Astrocyte of the spinal cord (primary cell): ENCODE results near the gene ST3GAL6.

Experiments
- DNase-seq: peaks from one replicate; pipeline ENCODE4 v3.0.0; 2011; ENCODE audit warnings: low read depth, low spot score
- H3K4me3 ChIP-seq: 2 replicates; pipeline ENCODE4 v1.5.1; 2011; ENCODE audit warnings: low read depth, mild to moderate bottlenecking, low read length, moderate library complexity
- CTCF ChIP-seq: IDR thresholded peaks from 2 replicates; pipeline ENCODE4 v1.5.1; 2012; ENCODE audit warnings: low read depth, mild to moderate bottlenecking, low read length, inconsistent platforms
- in situ Hi-C: cut with HindIII; loops from 2 replicates; pipeline ENCODE4 v1.10.0; 2017; ENCODE audit warnings: low sequenced_read_pairs

ST3GAL6 gene

GRCh38 chr3:98743071-98743470, 20.1 kb upstream of the ST3GAL6 start:
- no peak for TF ChIP-seq CTCF
- H3K4me3 ChIP-seq, result no peak overlapping the region
- in situ Hi-C loops, result no loop called here
- DNase-seq, result no peak

- in situ Hi-C loops, result no loop called here
- H3K4me3 ChIP-seq, result no peak overlapping the region
- no peak for TF ChIP-seq CTCF
- DNase-seq, result no peak
Measured at GRCh38 chr3:98744283-98744682, 18.9 kb upstream of the ST3GAL6 start.

DNA sequence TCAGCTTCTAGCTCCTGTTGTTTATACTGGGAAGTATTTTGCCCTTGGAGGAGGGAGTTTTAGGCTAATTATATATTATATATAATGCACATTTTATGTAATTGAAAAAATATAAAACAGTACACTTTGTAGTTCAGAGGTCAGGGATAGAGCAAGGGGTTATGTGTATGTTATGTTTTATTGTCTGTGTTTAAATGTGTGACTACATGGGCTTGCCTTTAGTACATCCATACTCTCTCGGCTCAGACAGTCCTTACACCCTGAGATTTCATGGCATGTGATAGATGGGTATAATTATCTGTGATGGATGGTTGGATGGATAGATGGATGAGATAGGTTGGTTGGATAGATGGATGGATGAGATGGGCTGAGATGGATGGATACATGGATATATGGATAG, 17.4 kb upstream of the ST3GAL6 start:
- TF ChIP-seq CTCF, result no peak
- H3K4me3 ChIP-seq, result no peak overlapping the region
- in situ Hi-C loops, result no loop called here
- DNase-seq, result no peak

GRCh38 chr3:98746122-98746521, 17.0 kb upstream of the ST3GAL6 start:
- in situ Hi-C loops, result no loop called here
- no peak for TF ChIP-seq CTCF
- DNase-seq, result no peak
- H3K4me3 ChIP-seq, result no peak overlapping the region

DNA sequence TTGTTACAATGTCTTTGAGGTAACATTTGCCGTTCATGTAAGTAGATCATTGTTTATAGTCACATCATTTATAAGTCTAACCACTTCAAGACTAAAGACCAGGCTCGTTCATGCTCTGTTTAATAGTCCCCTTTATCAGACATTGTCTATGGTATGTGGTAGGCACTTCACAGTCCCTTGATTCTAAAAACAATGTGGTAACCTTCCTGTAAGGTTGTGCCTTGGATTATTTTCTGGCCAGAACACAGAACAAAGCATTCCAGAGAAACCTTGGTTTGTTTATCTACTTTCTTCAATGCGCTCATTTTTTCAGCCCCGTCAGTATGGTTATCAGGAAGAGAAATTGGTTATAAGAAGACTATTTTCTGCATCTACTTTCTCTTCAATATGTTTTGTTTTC, 16.3 kb upstream of the ST3GAL6 start:
- no peak overlapping the region for H3K4me3 ChIP-seq
- in situ Hi-C loops, result no loop called here
- TF ChIP-seq CTCF, result no peak
- peak; percentile 19 for DNase-seq

- TF ChIP-seq CTCF, result no peak
- DNase-seq, result no peak
- no peak overlapping the region for H3K4me3 ChIP-seq
- in situ Hi-C loops, result no loop called here
Measured at GRCh38 chr3:98750276-98750919, 12.7 kb upstream of the ST3GAL6 start.

GRCh38 chr3:98754483-98754882, 8.7 kb upstream of the ST3GAL6 start:
- in situ Hi-C loops, result no loop called here
- no peak for DNase-seq
- no peak for TF ChIP-seq CTCF
- H3K4me3 ChIP-seq, result no peak overlapping the region
